GM21515 (cell line): Measurements from ENCODE around the gene ERICH6B.

Source experiments
- ATAC-seq: cut with Tn5 transposase; IDR thresholded peaks from one replicate; pipeline ENCODE4 v1.9.1; 2021; ENCODE audit not compliant: unreplicated experiment

ERICH6B gene

DNA sequence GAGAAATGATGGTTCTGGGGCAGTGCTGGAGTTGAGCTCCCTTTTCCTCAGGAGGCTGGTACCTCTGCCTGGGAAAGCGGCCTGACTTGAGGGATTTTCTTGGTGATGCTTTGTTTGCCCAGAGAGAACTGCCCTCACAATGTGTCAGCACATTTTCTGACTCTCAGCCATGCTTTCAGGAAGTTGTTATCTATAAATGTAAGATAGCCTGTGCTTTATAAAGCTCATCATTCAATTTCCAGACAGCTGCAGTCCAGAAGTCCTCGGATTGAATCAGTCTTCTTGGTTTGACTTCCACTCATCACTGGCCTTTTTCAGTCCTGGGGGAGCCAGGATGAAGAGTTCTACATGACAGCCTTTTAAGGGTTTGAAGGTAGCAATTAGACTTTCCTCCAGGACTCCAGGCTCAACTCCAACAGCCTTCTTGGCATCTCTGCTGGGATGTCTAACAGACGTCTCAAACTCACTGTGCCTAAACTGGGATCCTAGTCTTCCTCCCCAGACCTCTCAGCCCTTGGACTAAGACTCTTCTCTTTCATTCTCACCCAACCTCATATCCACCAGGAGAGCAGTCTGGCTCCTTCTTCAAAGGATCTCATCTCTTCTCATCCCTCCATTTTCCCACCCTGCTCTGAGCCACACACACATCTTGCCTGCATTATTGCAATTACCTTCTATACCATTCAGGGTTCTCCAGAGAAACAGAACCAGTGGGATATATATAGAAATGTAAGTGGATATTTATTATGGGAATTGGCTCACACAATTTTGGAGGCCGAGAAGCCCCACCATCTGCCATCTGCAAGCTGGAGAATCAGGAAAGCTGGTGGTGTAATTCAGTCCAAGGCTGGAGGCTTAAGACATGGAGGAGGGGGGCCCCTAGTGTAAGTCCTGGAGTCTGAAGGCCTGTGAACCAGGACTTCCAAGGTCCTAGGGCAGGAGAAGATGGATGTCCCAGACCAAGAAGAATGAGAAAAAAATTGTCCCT is 13.1 kb downstream of the ERICH6B start:
- no peak for ATAC-seq

DNA sequence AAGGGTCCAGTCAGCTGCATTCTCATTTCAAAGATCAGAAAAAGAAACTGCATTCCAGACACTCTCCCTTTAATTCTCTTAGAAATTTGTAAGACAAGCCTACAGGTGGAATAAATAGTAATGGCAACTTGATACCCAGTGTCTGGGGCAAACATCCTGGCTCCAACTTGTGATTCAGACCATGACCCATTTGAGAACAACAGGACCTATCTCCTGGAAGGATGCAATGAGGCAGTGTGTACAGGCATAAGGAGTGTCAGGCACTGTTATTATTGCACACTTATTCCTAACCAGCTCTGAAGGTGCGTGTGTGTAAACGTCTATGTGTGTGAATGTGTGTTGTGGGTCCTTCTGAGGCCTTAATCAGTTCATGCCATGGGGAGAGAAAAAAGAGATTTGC is 13.9 kb downstream of the ERICH6B start:
- ATAC-seq = no peak

DNA sequence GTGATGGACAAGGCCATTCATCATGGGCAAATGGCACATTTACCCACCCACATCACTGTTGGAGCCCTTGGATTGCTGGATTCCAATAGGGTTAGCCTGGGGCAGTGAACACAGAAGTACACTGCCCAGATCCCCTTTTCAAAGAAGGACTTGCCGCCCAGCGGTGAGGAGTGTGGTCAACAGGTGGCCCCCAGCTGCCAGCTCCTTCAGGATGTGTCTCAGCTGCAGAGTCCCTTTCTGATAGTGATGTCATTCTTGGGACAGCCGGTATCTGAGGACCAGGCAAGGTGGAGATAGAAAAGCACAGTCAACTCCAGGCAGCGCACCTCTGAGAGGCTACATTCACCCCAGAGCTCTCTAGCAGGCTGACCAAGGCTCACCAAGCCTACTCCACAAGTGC is 16.9 kb downstream of the ERICH6B start:
- no peak for ATAC-seq

DNA sequence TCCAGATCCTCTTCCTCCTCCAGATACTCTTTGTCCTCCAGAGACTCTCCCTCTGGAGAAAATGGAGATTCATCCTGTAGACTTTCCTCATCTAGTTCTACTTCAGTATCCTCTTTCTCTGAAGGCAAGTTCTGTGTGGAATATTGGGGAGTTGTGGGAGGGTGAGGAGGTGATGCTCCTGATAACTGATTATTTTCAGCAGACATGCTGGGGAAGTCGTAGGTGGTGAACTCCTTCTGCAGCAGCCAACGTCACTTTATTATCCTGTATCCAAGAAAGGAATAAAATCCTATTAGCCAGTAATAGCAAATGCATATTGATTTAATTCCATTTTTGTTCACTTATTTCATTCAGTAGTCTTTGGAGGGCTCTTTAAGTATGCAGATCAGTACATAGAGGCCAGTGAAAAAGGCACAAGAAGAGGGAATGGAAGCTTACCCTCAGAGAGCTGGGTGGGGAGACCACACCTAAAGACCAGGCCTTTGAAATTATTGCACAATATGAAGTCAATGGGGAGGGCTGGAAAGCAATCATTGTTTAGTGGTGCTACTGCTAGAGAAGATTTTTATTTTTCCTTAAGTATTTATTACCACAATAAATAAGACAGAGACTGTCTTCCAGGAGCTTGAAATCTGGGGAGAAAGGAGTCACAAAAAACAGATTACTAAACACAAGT is 18.6 kb downstream of the ERICH6B start:
- ATAC-seq = no peak

DNA sequence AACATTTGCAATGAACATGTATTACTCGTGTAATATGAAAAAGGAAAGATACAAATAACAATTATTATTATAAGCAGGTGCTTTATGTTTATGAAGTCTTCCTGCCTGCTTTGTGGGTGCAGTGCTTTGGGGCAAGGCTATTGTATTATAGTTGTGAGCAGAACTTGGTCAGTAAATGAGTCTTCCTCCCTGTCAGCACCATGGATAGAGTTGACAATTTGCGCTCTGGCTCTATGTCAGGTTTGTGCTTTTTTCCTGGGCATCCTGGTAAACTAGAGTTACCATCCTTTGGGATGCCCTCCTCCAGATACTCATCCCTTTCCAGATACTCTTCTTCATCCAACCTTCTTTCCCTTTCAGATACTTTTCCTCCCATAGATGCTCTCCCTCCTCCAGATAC is 19.6 kb downstream of the ERICH6B start:
- no peak for ATAC-seq

DNA sequence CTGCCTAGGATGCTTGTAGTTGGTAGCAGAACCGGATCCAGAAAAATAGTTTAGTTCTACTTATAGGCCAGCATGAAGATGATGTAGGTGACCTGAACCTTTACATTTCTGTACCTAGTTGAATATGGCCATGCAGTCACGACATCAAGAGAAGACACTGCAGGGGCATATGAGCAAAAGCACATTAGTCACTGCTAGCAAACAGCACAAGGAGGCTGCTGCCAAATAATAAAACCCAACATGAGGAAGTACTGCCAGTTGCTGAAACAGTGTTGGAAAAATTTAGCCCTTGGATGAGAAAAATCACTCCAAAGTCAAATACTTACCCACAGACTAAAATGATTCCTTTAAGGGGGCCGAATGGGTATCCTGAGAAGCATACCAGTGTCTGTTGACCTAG is 20.8 kb downstream of the ERICH6B start:
- ATAC-seq = no peak

DNA sequence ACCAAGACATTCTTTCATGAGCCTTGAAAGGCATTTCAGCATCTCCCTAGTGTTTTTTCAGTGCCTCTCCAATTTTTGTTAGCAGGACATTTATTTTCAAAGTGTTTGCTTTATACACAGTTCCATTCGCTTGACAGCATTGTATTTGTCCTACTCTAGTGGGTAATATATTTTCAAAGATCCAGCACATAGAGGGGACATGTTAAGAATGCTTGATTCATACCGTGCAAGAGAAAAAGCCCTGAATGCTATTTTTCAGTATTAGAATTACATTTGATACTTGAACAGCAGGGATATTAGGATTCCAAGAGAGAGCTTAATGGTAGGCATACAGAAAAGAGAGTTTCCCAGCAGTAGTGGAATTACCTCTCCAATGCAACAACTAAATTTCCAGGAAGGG is 21.3 kb downstream of the ERICH6B start:
- no peak for ATAC-seq

DNA sequence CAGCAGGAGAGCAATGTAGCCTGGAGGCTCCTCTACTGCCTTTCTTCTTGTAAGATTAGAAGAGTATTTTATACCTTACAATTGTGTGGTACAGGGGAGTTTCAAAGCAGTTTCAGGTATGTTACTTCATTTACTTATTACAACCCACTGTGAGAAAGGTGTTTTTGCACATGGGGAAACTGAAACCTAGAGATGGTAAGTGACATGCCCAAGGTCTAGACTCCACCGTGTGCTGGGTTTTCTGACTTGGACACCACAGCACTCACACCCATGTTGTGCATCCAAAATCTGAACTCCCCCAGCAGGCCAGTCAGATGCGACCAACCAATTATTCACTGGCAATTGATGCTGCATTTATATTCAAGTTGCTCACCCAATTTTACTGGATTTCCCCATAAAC is 22.8 kb downstream of the ERICH6B start:
- ATAC-seq = no peak

DNA sequence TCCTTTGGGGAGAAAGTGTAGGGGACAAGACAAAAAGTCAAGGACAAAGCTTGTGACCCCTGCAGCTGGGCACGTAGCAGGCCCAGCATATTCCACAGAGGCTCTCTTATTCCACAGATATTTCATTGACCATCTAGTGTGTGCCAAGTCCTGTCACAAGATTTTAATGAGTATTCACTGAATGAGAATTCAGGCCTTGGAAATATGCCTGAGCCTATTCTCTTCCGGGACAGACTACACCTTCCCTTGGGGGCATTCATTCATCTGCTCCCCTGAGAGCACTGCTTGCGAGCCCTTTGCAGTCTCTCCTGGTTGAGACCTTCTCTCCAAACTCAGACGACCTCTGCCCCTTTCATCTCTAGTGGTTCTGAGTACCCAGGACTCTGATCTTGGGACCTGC is 25.5 kb downstream of the ERICH6B start:
- no peak for ATAC-seq

DNA sequence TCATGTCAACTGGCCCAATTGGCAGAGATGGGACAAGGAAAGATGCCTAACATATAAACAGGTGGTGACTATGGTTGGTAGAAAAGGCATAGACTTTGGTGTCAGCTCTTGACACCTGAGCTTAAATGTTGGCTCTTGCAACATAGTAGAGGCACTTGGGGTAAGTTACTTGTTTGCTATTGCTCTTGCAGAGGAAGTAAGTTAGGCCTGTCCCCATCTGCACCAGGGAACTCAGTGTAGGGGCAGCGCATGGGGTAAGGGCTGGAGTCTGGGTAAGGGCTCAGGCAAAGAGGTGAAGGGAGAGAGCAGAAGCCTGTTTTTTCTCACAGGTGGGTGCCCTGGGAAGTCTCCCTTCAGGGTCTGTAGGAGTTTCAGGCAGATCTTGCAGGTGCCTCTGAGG is 27.6 kb downstream of the ERICH6B start:
- ATAC-seq = no peak

DNA sequence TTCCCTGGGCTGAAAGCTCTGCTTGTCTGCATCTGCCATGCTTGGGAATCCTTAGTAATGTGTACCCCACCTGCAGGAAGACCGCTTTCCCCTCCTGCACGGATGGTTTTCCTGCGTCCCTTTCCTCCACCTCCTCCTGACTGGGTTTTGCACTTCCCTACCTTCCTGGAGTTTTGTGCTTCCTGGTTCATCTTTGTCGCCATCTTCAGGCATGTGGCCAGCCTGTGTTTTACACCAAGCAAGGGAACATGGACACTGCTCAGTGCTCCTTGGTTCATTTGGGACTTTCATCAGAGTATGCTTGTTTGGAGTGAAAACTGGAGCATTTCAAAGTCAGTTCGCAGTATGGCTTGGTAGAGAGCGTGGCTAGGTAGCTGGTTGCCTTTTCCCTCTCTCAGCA is 30.7 kb downstream of the ERICH6B start:
- no peak for ATAC-seq

DNA sequence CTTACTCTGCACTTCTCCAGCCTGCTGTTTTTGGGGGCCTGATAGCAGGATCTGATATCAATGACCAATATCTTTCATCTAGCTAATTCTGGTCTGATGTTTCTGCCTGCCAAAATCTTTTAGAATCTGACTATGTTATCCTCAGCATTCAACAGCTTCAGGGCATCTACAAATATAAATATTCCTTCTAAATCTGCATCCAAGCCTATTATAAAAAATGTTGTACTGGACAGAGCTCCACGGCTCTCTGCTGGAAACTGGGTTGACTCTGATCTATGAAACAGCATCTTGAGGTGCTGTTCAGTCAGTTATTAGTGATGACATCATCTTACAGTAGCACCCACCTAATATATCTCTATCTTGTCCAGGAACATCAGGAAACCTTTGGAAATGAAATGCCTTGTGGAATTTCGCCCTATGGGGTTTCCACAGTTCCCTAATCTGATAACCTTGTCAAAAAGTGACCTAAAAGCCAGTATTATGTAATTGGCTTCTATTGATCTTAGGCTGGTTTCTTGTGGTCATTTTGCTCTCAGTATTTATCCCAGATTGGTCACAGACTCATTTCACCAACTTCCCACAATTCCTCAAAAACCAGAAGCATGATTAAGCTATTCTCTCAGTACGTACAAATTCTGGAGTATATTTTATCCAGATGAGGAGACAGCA is 33.0 kb downstream of the ERICH6B start:
- no peak for ATAC-seq

DNA sequence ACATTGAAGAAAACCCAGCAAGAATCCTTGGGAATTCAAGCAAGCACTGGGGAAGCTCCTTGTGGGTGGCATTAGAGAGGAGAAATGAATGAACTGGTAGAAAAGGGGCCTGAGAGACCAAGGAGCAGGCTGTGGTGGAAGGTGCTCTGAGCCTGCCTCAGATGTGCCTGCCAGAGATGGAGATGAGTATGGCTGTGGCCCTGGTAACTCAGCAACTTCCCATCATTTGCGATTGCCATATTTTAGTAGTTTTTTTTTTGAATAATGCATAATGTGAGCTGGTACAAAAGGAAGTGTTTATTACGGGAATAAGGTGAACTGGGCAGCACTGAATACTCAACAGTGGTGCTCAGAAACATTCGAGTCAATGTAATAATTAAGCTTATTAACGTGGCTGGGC is 39.1 kb downstream of the ERICH6B start:
- no peak for ATAC-seq

DNA sequence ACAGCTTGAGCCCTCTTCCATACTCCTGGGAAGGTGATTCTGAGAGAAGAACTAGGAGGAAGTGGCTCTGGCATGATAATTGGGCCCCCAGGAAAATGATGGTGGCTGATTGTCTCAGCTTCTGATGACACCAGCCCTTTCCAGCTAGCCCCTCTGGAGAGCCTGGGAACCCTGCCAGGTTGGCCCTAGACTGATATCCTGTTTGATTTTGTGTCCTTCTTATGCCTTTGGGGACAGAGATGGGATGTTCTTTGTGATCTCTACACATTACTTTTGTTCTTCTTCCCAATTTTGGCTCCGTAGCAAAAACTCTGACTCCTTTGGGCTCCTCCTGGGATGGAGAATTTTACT is 39.7 kb downstream of the ERICH6B start:
- ATAC-seq = no peak

DNA sequence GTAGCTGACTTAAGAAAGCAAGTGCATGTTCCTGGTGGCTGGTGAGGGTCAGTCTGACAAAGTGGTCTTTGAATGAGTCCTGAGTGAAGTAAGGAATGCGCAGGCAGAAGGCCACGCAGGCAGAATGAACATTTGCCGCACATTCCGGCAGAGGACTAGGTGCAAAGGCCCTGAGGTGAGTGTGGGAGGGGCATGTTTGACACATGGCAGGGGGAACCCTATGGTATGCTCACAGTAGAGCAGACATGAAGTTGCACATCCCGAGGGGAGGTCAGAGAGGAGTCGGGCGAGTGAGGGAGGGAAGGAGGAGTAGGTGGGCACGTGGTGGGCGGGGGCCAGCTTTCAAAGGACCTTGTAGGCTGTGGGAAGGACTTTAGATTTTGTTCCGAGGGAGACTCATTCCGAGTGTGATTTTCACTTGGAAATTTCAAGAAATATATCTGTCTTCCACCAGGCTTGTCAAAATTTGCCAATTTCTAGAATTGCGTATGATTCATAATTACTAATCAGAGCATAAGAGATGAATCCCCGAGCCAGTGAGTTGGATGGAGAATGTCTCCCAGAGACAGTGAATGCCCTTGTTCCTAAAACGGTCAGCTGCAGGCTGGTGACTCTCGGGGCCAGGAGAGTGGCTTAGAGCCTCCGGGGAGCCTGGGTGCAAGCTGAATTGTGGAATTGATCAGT is 40.3 kb downstream of the ERICH6B start:
- ATAC-seq = no peak

DNA sequence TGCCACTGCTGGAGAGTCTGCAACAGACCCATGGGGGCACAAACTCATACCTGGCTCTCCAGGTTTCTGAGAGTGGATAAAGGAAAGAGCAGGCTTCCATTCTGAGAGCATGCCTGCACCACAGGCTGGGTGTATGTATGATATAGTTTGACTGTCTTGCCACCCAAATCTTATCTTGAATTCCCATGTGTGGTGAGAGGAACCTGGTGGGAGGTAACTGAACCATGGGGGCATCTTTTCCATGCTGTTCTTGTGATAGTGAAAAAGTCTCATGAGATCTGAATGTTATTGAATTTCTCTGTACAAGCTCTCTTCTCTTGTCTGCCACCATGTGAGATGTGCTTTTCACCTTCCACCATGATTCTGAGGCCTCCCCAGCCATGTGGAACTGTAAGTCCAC is 50.2 kb downstream of the ERICH6B start:
- no peak for ATAC-seq

DNA sequence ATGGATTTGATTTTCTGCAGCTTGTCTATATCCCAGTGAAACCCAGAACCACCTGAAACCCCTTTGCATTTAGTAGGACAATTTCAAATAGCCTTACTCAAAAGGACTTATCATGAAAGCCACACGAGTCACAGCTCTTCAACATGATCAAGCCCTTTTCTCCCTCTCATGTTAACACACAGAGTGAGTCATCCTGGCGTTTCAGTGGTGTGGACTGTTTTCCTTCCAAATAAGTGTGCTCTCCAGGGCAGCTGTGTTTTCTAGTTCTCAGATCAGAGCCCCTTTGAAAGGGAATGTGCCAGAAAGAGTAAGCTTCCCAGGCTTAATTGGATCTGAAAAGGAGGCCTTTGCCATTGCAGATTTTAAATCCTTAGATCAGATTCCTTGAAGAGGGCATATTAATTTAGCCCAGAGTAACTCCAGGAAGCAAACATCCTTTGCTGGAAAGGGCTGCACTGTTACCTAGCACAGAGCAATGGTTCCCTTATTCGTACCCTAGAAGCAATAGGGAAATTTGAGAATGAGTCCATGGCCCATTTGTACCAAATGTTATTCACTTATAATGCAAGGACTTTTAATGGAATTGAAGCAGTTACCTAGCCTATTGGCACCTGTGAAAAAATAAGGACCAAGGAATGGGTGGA is 51.3 kb downstream of the ERICH6B start:
- ATAC-seq = no peak

DNA sequence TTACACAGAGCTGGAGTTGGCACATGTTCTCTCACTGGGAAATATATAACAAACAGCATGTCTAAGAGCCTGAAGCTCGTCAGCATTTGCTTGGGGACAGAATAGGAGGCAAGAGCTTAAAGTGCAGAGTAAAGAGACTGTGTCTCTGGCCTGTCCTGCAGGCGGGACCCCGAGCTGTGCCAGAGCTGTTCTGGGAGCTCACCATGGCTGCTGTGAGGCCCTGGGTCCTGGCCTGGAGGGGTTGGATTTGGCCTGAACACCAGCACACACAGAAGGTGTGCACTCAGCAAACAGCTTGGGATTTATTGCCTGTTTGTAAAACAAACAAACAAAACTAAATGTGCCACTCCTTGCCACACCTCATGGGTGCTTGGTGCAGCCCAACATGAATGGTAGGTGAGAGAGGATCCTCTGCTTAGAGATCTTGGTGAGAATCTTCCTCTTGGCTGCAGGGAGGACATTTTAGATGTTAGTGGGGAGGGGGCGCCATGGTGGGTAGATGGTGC is 60.9 kb downstream of the ERICH6B start:
- ATAC-seq = no peak

DNA sequence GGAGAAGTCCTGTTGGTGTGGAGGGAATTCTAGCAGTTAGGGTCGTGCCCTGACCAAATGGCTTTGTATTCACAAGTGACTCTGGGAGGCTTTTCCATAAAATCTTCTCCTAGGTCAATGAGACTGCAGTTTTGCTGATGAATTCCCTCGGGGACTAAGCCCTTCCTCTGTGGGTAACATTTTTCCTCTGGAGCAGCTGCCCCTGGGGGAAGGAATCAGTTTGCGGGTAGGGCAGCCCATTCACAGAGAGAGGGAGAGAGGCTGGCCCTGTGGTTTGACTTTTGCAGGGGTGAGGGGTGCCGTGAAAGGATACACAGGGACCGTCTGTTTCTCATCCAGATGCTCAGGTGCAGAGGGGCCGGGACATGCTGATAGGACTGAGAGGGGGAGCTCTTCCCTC is 67.3 kb downstream of the ERICH6B start:
- no peak for ATAC-seq

DNA sequence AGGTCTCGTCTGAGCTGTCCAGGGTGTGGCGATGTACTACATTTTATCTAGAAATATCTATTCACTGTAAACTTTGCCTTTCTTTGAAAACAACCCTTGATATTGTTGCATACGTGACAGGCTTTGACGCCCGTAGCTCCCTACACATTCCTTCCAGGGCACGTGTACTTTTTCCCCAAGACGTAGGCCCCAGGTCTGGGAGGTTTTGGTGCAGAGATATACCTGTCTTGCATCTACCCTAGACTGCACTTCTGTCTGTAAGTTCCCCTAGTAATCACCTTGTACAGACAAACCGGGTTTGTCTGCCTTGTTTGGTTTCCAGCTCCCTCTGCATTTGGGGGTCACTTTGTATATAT is 69.2 kb downstream of the ERICH6B start:
- ATAC-seq = no peak
